Right lobe of liver (tissue), 6 donors: Measurements from ENCODE around the gene VSNL1. TPM values are rescaled to one million over a fixed set of nuclear protein-coding genes. Genes with fewer than 3 reads are reported as not detected.

ENCODE experiments used
- ATAC-seq, 4 donors: fragments of 200-7000 bp; cut with Tn5 transposase; one replicate each; pipeline ENCODE4 v1.9.1; 2020; ENCODE audit warnings: mild to moderate bottlenecking in 4 of 4, moderate library complexity in 4 of 4
- DNase-seq, 3 donors: peaks; one replicate each; pipeline ENCODE4 v3.0.0-alpha.2; 2020
- H3K27ac ChIP-seq, 3 donors: fragments of 200-600 bp; one replicate each; pipeline ENCODE4 v1.8.0; 2022
- H3K27me3 ChIP-seq, 2 donors: fragments of 200-600 bp; one replicate each; pipeline ENCODE4 v1.8.0; 2022
- H3K36me3 ChIP-seq, 4 donors: fragments of 200-600 bp; sonication (generic) in 1 of 4; one replicate each; pipeline versions ENCODE4 v1.5.1 to v1.8.0; 2017 to 2022; ENCODE audit warnings: control low read depth in 1 of 4
- H3K4me1 ChIP-seq, 4 donors: fragments of 200-600 bp; sonication (generic) in 1 of 4; one replicate each; pipeline versions ENCODE4 v1.5.1 to v1.8.0; 2017 to 2022; ENCODE audit warnings: control low read depth in 1 of 4
- H3K4me3 ChIP-seq, 3 donors: fragments of 200-600 bp; one replicate each; pipeline ENCODE4 v1.8.0; 2022
- H3K9me3 ChIP-seq, 4 donors: fragments of 200-600 bp; sonication (generic) in 1 of 4; one replicate each; pipeline versions ENCODE4 v1.5.1 to v1.8.0; 2017 to 2022; ENCODE audit warnings: control low read depth in 1 of 4
- POLR2A ChIP-seq: fragments of 450-650 bp; IDR thresholded peaks from one replicate; pipeline ENCODE4 v1.6.1; 2017; ENCODE audit warnings: antibody characterized with exemption, mild to moderate bottlenecking
- WGBS: methylation state at CpG from one replicate; pipeline ENCODE4 v1.1.6; 2018; ENCODE audit warnings: low coverage, low lambda C conversion rate; ENCODE audit not compliant: insufficient coverage; ENCODE audit errors: missing lambda C conversion rate; 5-methylcytosine and 5-hydroxymethylcytosine counted together
- intact Hi-C, 2 donors: fragments of 100-400 bp; cut with DNase I; formaldehyde crosslinking; loops; one replicate each; pipeline versions ENCODE4 v1.11.2 to v1.14.1; 2022
- total RNA-seq, 6 experiments: library from RNA; depleted of rRNA in 2 of 6; stranded (reverse); fragments of >200 nt in 2 of 6; fragmentation: NEBNext Ultra II Directional in 3 of 6; extraction: Animal tissue kit (Norgen Biotek cat#: 25700) in 3 of 6; gene quantifications; one replicate each; pipeline versions ENCODE4 v1.1.0 to v1.2.4, GENCODE V29; 2016 to 2023
- TF ChIP-seq, protein P1 (sequence below), 4 donors: fragments of 200-600 bp in 3 of 4; fragments of 450-650 bp in 1 of 4; IDR thresholded peaks; one replicate each; pipeline versions ENCODE4 v1.5.1 to v1.8.0; 2016 to 2022; ENCODE audit warnings: antibody characterized with exemption in 4 of 4, mild to moderate bottlenecking in 2 of 4
- donor health status: DM: no; HTN: yes; CAD: no.
- donor health status: DM: no; HTN: no; CAD: no.
- donor health status: DM: no; HTN: no; CAD: no.
- donor health status: DM: no; HTN: yes; CAD: no.
- donor health status: DM: no; HTN: yes; CAD: no.

Gene VSNL1
- total RNA-seq, 6 experiments from 2014 or later, result 2.1 to 12.1 (median 4.3) TPM

DNA sequence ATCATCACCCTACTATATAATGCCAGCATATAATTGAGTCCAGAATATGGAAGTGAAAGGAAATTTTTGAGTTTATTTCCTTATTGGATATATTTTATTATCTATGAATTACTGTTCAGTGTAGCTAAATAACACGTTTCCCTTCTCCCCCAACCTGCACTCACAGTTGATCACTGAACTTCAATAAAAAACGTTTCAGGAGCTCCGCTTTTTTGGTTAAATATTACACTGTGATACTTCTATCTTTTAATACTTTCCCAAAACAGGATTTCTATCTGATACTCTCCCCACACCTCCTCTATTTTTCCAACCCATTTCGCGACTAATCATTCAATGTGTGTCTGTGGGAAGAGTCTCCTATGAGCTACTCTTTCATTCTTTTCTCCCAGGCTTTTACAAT is 7.2 kb downstream of the VSNL1 start:
- Histone ChIP-seq H3K27me3 (no peaks in the 10 kb centered on the region), H3K27ac (peak overlapping the region; percentile 36 to 74 (median 70)), H3K9me3 (no peaks in the 10 kb centered on the region), H3K4me3 (peak overlapping the region in 1 of 3 donors; percentile 5), H3K36me3 (no peaks in the 10 kb centered on the region), H3K4me1 (peaks cover 0 to 38% (median 6%) of the 10 kb centered on the region in 4 donors)
- intact Hi-C loops, result no loop called here
- DNase-seq (no peak), ATAC-seq (peak; percentile 26 to 53 (median 44))
- TF ChIP-seq, protein P1, sequence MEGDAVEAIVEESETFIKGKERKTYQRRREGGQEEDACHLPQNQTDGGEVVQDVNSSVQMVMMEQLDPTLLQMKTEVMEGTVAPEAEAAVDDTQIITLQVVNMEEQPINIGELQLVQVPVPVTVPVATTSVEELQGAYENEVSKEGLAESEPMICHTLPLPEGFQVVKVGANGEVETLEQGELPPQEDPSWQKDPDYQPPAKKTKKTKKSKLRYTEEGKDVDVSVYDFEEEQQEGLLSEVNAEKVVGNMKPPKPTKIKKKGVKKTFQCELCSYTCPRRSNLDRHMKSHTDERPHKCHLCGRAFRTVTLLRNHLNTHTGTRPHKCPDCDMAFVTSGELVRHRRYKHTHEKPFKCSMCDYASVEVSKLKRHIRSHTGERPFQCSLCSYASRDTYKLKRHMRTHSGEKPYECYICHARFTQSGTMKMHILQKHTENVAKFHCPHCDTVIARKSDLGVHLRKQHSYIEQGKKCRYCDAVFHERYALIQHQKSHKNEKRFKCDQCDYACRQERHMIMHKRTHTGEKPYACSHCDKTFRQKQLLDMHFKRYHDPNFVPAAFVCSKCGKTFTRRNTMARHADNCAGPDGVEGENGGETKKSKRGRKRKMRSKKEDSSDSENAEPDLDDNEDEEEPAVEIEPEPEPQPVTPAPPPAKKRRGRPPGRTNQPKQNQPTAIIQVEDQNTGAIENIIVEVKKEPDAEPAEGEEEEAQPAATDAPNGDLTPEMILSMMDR (IDR thresholded peaks at IDR 0.05), result no peak
- TF ChIP-seq POLR2A, result no peak
- WGBS, result 25% methylated on average over 5 of the region's 5 CpGs

DNA sequence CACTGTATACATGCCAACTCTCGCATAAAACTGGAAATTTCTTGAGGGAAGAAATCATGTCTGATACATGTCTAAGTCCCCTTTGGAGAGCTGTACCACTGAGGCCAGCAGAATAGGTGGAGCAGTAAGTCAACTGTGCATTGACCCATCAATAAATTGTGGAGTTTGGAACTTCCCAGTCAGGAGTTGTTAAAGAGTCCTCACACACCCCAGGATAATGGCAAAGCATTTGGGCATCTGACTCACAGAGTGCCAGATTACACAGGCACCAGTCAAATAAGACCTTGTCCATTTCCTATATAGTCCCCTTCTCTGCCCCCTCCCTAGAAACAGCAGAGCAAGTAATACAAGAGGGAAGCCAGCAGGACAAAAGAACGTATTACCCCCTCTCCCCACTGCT is 10.4 kb downstream of the VSNL1 start:
- peaks cover 0 to 19% (median 10%) of the 10 kb centered on the region in 4 donors for H3K4me1 ChIP-seq
- no peaks in the 10 kb centered on the region for H3K27me3 ChIP-seq
- no peak for ATAC-seq
- 67% methylated on average over 2 of the region's 2 CpGs for WGBS
- no peak overlapping the region for H3K4me3 ChIP-seq
- no peaks in the 10 kb centered on the region for H3K36me3 ChIP-seq
- no peak for TF ChIP-seq POLR2A
- TF ChIP-seq, protein P1 (IDR thresholded peaks at IDR 0.05), result no peak
- no peak overlapping the region for H3K27ac ChIP-seq
- H3K9me3 ChIP-seq, result no peaks in the 10 kb centered on the region
- no peak for DNase-seq
- intact Hi-C loops, result no loop called here

DNA sequence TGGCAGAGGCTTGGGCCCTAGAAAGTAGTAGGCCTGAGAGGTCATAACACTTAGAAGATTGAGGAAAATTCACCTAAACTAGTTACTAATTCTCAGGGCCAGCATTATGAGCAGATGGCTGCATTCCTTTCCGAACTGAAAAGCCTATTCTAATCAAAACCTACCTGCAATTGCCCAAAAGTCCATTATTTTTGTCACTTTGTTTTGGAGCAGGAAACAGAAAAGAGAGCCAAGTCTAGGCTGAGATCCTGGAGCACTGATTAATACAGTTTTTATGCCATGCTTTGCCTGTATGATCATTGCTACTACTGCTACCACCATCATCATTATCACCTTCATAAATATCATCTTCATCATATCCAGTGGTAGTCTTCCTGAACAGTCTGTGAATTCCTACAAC is 14.7 kb downstream of the VSNL1 start:
- peak overlapping the region in 1 of 3 donors; percentile 11 for H3K27ac ChIP-seq
- 27% methylated on average over 1 of the region's 1 CpG for WGBS
- TF ChIP-seq POLR2A, result no peak
- TF ChIP-seq, protein P1 (IDR thresholded peaks at IDR 0.05), result no peak
- H3K4me3 ChIP-seq, result no peak overlapping the region
- no peaks in the 10 kb centered on the region for H3K36me3 ChIP-seq
- H3K9me3 ChIP-seq, result no peaks in the 10 kb centered on the region
- no peaks in the 10 kb centered on the region for H3K27me3 ChIP-seq
- H3K4me1 ChIP-seq, result peaks cover 0 to 20% (median 6%) of the 10 kb centered on the region in 4 donors
- intact Hi-C loops, result no loop called here
- ATAC-seq, result peak; percentile 44 to 57 (median 47)
- no peak for DNase-seq

DNA sequence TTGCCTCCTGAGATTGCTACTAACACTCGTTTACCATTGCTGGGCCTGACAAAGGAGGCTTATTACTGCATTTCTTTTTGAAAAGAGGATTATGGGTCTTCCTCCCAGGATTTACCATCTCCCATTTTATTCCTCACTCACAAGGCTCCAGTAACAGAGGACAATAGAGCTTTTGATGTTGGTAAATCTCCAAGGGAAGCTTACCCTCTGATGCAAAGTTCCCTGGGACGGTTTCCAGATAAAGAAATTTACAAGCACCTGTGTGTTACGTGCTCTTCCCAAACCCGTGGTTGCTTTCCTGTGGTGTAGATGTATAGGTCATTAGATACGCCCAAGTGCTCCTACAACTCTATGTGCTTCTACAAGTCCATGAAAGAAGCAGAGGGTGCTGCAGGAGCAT is 17.1 kb downstream of the VSNL1 start:
- Histone ChIP-seq H3K4me3 (no peak overlapping the region), H3K27ac (no peak overlapping the region), H3K9me3 (no peaks in the 10 kb centered on the region), H3K27me3 (no peaks in the 10 kb centered on the region), H3K4me1 (peaks cover 0 to 20% (median 6%) of the 10 kb centered on the region in 4 donors), H3K36me3 (no peaks in the 10 kb centered on the region)
- TF ChIP-seq, protein P1 (IDR thresholded peaks at IDR 0.05), result no peak
- no peak for TF ChIP-seq POLR2A
- 58% methylated on average over 5 of the region's 5 CpGs for WGBS
- DNase-seq (no peak), ATAC-seq (peak; percentile 84 to 91 (median 88))
- intact Hi-C loops, result no loop called here

DNA sequence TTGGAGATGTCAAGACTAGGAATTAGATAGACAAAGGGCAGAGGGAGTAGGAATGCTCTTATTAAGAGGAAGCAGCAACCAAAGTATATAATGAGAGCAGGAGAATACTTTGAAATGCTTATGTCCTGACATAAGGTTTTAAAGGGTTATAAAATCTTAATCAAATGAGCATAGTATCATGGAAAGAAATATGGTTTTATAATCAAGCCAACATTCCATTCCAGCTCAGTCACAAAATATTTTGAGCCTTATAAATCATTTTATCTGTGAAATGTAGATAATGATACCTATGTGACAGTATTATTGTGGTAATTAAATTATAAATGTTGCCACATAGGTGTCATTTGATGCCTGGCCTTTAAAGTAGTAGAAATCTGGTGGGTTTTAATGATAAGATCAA is 17.6 kb downstream of the VSNL1 start:
- Histone ChIP-seq H3K36me3 (no peaks in the 10 kb centered on the region), H3K27ac (no peak overlapping the region), H3K4me3 (no peak overlapping the region), H3K4me1 (peaks cover 0 to 20% (median 6%) of the 10 kb centered on the region in 4 donors), H3K9me3 (no peaks in the 10 kb centered on the region), H3K27me3 (no peaks in the 10 kb centered on the region)
- intact Hi-C loops, result no loop called here
- DNase-seq (no peak), ATAC-seq (no peak)
- TF ChIP-seq POLR2A, result no peak
- TF ChIP-seq, protein P1 (IDR thresholded peaks at IDR 0.05), result no peak
